Immature natural killer cell (primary cell): Measurements from ENCODE around the gene BHMT2. TPM values are rescaled to one million over a fixed set of nuclear protein-coding genes. Genes with fewer than 3 reads are reported as not detected.

Experiments
- DNase-seq, 3 donors: peaks; one replicate each; pipeline ENCODE4 v3.0.0; 2022; ENCODE audit warnings: mixed read lengths in 1 of 3
- H3K27ac Mint-ChIP-seq, 6 donors: one replicate each; pipeline ENCODE4 v1.8.0; 2020; ENCODE audit warnings: mixed read lengths in 6 of 6, mild to moderate bottlenecking in 5 of 6, inconsistent platforms in 4 of 6, moderate library complexity in 3 of 6
- H3K27me3 Mint-ChIP-seq, 3 donors: one replicate each; pipeline ENCODE4 v1.8.0; 2020 to 2021; ENCODE audit warnings: low read depth in 3 of 3, mild to moderate bottlenecking in 3 of 3, mixed read lengths in 3 of 3, moderate library complexity in 3 of 3, inconsistent platforms in 1 of 3
- H3K36me3 Mint-ChIP-seq, 3 donors: one replicate each; pipeline ENCODE4 v1.8.0; 2020; ENCODE audit warnings: mixed read lengths in 3 of 3, inconsistent platforms in 2 of 3, mild to moderate bottlenecking in 2 of 3
- H3K4me1 Mint-ChIP-seq, 2 donors: one replicate each; pipeline ENCODE4 v1.8.0; 2020; ENCODE audit warnings: inconsistent platforms in 2 of 2, mild to moderate bottlenecking in 2 of 2, mixed read lengths in 2 of 2, moderate library complexity in 1 of 2
- H3K4me3 Mint-ChIP-seq, 5 donors: one replicate each; pipeline ENCODE4 v1.8.0; 2020; ENCODE audit warnings: mild to moderate bottlenecking in 5 of 5, mixed read lengths in 5 of 5, inconsistent platforms in 3 of 5, moderate library complexity in 3 of 5
- H3K9me3 Mint-ChIP-seq, 6 donors: one replicate each; pipeline ENCODE4 v1.8.0; 2020; ENCODE audit warnings: mild to moderate bottlenecking in 6 of 6, mixed read lengths in 6 of 6, inconsistent platforms in 4 of 6, moderate library complexity in 3 of 6
- polyA plus RNA-seq, 3 donors: library from polyadenylated mRNA; unstranded; fragments of 300-500 nt; fragmentation: Illumina TruSeq; gene quantifications; one replicate each; pipeline ENCODE4 v1.2.3, GENCODE V29; 2021

Gene BHMT2
- polyA plus RNA-seq, 3 donors from 2014 or later = not detected

GRCh38 chr5:79077680-79078365, 8.3 kb downstream of the BHMT2 start:
- no peak for DNase-seq
- H3K27me3 Mint-ChIP-seq = peaks cover 2 to 5% (median 3%) of the 10 kb centered on the region in 3 donors
- H3K27ac Mint-ChIP-seq = no peak overlapping the region
- H3K4me3 Mint-ChIP-seq = no peak overlapping the region
- peaks cover 0 to 17% of the 10 kb centered on the region in 2 donors for H3K4me1 Mint-ChIP-seq
- H3K36me3 Mint-ChIP-seq = no peaks in the 10 kb centered on the region
- no peaks in the 10 kb centered on the region for H3K9me3 Mint-ChIP-seq

- peaks cover 2 to 5% (median 4%) of the 10 kb centered on the region in 3 donors for H3K27me3 Mint-ChIP-seq
These were observed 11.2 kb downstream of the BHMT2 start for GRCh38 chr5:79080804-79081203.

DNA sequence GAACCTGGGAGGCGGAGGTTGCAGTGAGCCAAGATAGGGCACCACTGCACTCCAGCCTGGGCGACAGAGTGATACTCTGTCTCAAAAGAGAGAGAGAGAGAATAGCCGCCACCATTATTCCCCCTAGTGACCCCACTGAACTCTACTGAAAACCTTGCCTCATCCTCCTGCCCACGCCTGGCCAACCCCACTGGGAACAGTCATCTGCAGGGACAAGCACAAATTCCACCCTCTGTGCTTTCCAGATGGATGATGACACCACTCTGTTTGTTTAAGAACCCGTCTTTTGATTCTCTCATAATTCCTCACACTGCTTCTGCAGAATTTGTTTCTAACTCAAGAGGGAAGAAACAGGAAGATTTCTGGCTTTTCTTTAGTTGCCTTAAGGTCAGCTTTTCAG, 12.2 kb downstream of the BHMT2 start:
- Mint-ChIP-seq H3K9me3 (no peaks in the 10 kb centered on the region), H3K36me3 (no peaks in the 10 kb centered on the region), H3K27me3 (peaks cover 2 to 5% (median 4%) of the 10 kb centered on the region in 3 donors), H3K4me3 (no peak overlapping the region), H3K27ac (no peak overlapping the region), H3K4me1 (peaks cover 0 to 13% of the 10 kb centered on the region in 2 donors)
- no peak for DNase-seq

More at GRCh38 chr5:79080804-79081203, 11.2 kb downstream of the BHMT2 start:
- peaks cover 0 to 17% of the 10 kb centered on the region in 2 donors for H3K4me1 Mint-ChIP-seq
- no peak overlapping the region for H3K27ac Mint-ChIP-seq
- H3K4me3 Mint-ChIP-seq = no peak overlapping the region
- H3K9me3 Mint-ChIP-seq = no peaks in the 10 kb centered on the region
- no peak for DNase-seq
- H3K36me3 Mint-ChIP-seq = no peaks in the 10 kb centered on the region

GRCh38 chr5:79086116-79086515, 16.5 kb downstream of the BHMT2 start:
- H3K4me3 Mint-ChIP-seq = no peak overlapping the region
- H3K36me3 Mint-ChIP-seq = no peaks in the 10 kb centered on the region
- no peak overlapping the region for H3K27ac Mint-ChIP-seq
- no peaks in the 10 kb centered on the region for H3K9me3 Mint-ChIP-seq
- H3K27me3 Mint-ChIP-seq = peaks cover 2 to 6% (median 3%) of the 10 kb centered on the region in 3 donors
- no peak for DNase-seq
- H3K4me1 Mint-ChIP-seq = no peaks in the 10 kb centered on the region

DNA sequence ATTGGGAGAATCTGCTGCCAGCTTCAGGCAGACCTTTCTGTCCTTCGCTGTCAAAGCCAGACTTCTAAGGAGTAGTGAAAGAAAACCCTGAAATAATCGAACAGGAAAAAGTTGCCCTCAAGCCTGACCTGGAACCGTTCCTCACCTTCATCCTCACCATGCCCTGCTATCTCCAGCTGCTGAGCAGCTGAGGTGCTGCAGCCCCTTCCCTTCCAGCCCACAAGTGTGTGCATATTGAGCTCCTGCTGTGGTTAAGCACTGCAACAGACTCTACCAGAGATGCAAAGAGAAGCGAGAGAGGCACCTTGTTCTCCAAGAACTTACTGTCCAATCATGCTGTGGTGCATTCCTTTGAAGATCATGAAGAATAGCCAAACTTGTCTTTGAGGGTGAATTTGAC, 18.9 kb downstream of the BHMT2 start:
- Mint-ChIP-seq H3K27me3 (peaks cover 0 to 6% (median 2%) of the 10 kb centered on the region in 3 donors), H3K4me3 (no peak overlapping the region), H3K4me1 (no peaks in the 10 kb centered on the region), H3K9me3 (no peaks in the 10 kb centered on the region), H3K27ac (no peak overlapping the region), H3K36me3 (no peaks in the 10 kb centered on the region)
- DNase-seq = no peak

- H3K9me3 Mint-ChIP-seq = peaks cover 0 to 2% (median under 1%) of the 10 kb centered on the region in 6 donors
- DNase-seq = no peak
- H3K27ac Mint-ChIP-seq = no peak overlapping the region
- no peaks in the 10 kb centered on the region for H3K36me3 Mint-ChIP-seq
- H3K4me3 Mint-ChIP-seq = no peak overlapping the region
- peaks cover 0 to 4% (median 2%) of the 10 kb centered on the region in 3 donors for H3K27me3 Mint-ChIP-seq
- H3K4me1 Mint-ChIP-seq = no peaks in the 10 kb centered on the region
These were observed 21.5 kb downstream of the BHMT2 start for GRCh38 chr5:79091064-79091463.

- no peak overlapping the region for H3K27ac Mint-ChIP-seq
- H3K27me3 Mint-ChIP-seq = peaks cover 0 to 4% (median 2%) of the 10 kb centered on the region in 3 donors
- H3K4me3 Mint-ChIP-seq = no peak overlapping the region
- peaks cover 0 to 2% (median under 1%) of the 10 kb centered on the region in 6 donors for H3K9me3 Mint-ChIP-seq
- H3K36me3 Mint-ChIP-seq = no peaks in the 10 kb centered on the region
- no peak for DNase-seq
- no peaks in the 10 kb centered on the region for H3K4me1 Mint-ChIP-seq
These were observed 24.2 kb downstream of the BHMT2 start for GRCh38 chr5:79093762-79094161.

- H3K4me3 Mint-ChIP-seq = no peak overlapping the region
- no peak overlapping the region for H3K27ac Mint-ChIP-seq
- H3K9me3 Mint-ChIP-seq = no peaks in the 10 kb centered on the region
- H3K27me3 Mint-ChIP-seq = peaks cover 3 to 13% (median 12%) of the 10 kb centered on the region in 3 donors
- DNase-seq = no peak
- no peaks in the 10 kb centered on the region for H3K4me1 Mint-ChIP-seq
- H3K36me3 Mint-ChIP-seq = no peaks in the 10 kb centered on the region
These were observed 36.3 kb downstream of the BHMT2 start for GRCh38 chr5:79105868-79106267.

GRCh38 chr5:79107020-79107796, 37.6 kb downstream of the BHMT2 start:
- Mint-ChIP-seq H3K36me3 (no peaks in the 10 kb centered on the region), H3K27ac (no peak overlapping the region), H3K4me1 (no peaks in the 10 kb centered on the region), H3K4me3 (no peak overlapping the region), H3K27me3 (peaks cover 3 to 16% (median 12%) of the 10 kb centered on the region in 3 donors), H3K9me3 (no peaks in the 10 kb centered on the region)
- no peak for DNase-seq

- H3K27ac Mint-ChIP-seq = no peak overlapping the region
These were observed 38.5 kb downstream of the BHMT2 start for GRCh38 chr5:79108086-79108485.

GRCh38 chr5:79108792-79109191, 39.2 kb downstream of the BHMT2 start:
- no peaks in the 10 kb centered on the region for H3K36me3 Mint-ChIP-seq
- H3K9me3 Mint-ChIP-seq = no peaks in the 10 kb centered on the region
- peaks cover 3 to 19% (median 14%) of the 10 kb centered on the region in 3 donors for H3K27me3 Mint-ChIP-seq
- H3K27ac Mint-ChIP-seq = no peak overlapping the region
- H3K4me3 Mint-ChIP-seq = no peak overlapping the region
- no peak for DNase-seq
- H3K4me1 Mint-ChIP-seq = no peaks in the 10 kb centered on the region

More at GRCh38 chr5:79108086-79108485, 38.5 kb downstream of the BHMT2 start:
- no peak overlapping the region for H3K4me3 Mint-ChIP-seq
- H3K4me1 Mint-ChIP-seq = no peaks in the 10 kb centered on the region
- H3K9me3 Mint-ChIP-seq = no peaks in the 10 kb centered on the region
- H3K27me3 Mint-ChIP-seq = peaks cover 3 to 19% (median 14%) of the 10 kb centered on the region in 3 donors
- no peak for DNase-seq
- H3K36me3 Mint-ChIP-seq = no peaks in the 10 kb centered on the region

GRCh38 chr5:79109527-79110492, 40.2 kb downstream of the BHMT2 start:
- no peaks in the 10 kb centered on the region for H3K9me3 Mint-ChIP-seq
- H3K27ac Mint-ChIP-seq = no peak overlapping the region

GRCh38 chr5:79111387-79111959, 41.9 kb downstream of the BHMT2 start, which contains the start of gene BHMT:
Gene BHMT, plus strand, starts transcription at chr5:79111809. Its CDS starts 77 bp downstream, at chr5:79111886.
- Mint-ChIP-seq H3K27me3 (peaks cover 0 to 17% (median 10%) of the 10 kb centered on the region in 3 donors), H3K27ac (no peak within 1 kb of the TSS)

More at GRCh38 chr5:79109527-79110492, 40.2 kb downstream of the BHMT2 start:
- H3K4me1 Mint-ChIP-seq = no peaks in the 10 kb centered on the region
- H3K27me3 Mint-ChIP-seq = peaks cover 2 to 19% (median 14%) of the 10 kb centered on the region in 3 donors
- DNase-seq = no peak
- H3K4me3 Mint-ChIP-seq = no peak overlapping the region
- H3K36me3 Mint-ChIP-seq = no peaks in the 10 kb centered on the region

More at GRCh38 chr5:79111387-79111959, 41.9 kb downstream of the BHMT2 start, which contains the start of gene BHMT:
- DNase-seq = no peak
- H3K4me1 Mint-ChIP-seq = no peaks in the 10 kb centered on the region
- H3K36me3 Mint-ChIP-seq = no peaks in the 10 kb centered on the region
- H3K9me3 Mint-ChIP-seq = no peaks in the 10 kb centered on the region
- no peak within 1 kb of the TSS for H3K4me3 Mint-ChIP-seq
